Lower leg skin (tissue), 3 donors: ENCODE measurements around the gene ABHD17A.

Experiments
- CTCF ChIP-seq, 3 donors: fragments of 450-650 bp; IDR thresholded peaks; one replicate each; pipeline ENCODE4 v1.5.1; 2016; ENCODE audit warnings: antibody characterized with exemption in 3 of 3, mild to moderate bottlenecking in 3 of 3, moderate library complexity in 2 of 3
- POLR2A ChIP-seq, 2 donors: fragments of 450-650 bp; IDR thresholded peaks; one replicate each; pipeline ENCODE4 v1.6.1; 2016 to 2017; ENCODE audit warnings: antibody characterized with exemption in 2 of 2, mild to moderate bottlenecking in 1 of 2, moderate library complexity in 1 of 2

DNA sequence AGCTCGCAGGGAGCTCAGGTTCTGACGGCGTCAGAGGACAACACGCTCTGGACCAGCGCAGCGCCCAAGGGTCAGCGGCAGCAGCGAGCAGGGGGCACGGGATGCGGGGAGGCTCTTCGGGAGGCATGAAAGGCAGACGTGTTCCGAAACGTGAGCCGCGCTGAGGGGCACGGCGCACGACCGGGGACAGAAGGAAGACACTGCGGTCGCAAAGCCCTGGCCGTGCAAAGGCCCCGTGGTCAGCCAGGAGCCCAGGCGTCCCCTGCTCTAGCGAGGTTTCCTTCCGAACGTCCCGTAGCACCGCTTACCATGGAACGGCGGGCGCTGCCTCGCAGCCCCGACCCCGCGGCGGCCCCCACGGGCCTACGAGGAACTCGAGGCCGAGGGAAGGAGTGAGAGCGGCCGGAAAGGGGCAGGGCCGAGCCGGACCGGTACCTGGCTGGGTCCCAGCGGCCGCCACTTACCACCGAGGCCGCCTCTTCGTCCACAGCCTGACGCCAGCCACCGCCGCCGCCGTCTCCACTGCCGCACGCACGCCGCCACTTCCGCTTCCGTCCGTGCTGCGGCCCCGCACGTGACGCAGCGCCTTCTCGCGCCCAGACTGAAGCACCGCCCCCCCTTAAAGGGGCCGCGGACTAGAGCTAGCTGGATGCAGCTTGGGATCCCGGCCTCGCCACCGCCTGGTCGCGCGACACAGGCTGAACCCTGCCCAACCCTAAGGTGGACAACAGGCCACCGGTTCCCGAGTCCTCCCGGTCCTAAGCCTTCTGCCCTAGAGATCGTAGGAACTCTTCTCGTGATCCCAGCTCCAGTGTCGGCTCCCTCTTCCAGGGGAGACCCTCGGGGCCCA, 9.4 kb downstream of the ABHD17A start:
- TF ChIP-seq POLR2A (IDR thresholded peaks at IDR 0.05) (peak in 1 of 2 donors; percentile 63), CTCF (IDR thresholded peaks at IDR 0.05) (no peak)
